K562 (cell line): ENCODE measurements around the gene LAX1. TPM values are rescaled to one million over a fixed set of nuclear protein-coding genes. Genes with fewer than 3 reads are reported as not detected.

Experiments
- ATAC-seq: fragments of 200-7000 bp; cut with Tn5 transposase; 3 replicates; pipeline ENCODE4 v1.9.1; 2020; ENCODE audit warnings: moderate library complexity
- BruUV-seq: library from RNA; stranded (reverse); fragments of 400-500 nt; replicated peaks from 2 replicates; lab custom pipeline; 2021; lab: Mats Ljungman, UMichigan
- CTCF ChIA-PET: fragments of 300-600 bp; formaldehyde crosslinking; extraction: SDS; loops from one replicate; lab custom pipeline; 2021; ENCODE audit warnings: low intra/inter-chr PET ratio; lab: Yijun Ruan, JAX
- POLR2A ChIA-PET: fragments of 300-600, 350-650 bp; sonication (Branson Sonifier 250); formaldehyde crosslinking; extraction: SDS; loops from one replicate; lab custom pipeline; 2021; ENCODE audit warnings: antibody characterized with exemption, inconsistent platforms; lab: Yijun Ruan, JAX
- DNase-seq, 4 experiments: peaks; one replicate each; pipeline versions ENCODE4 v3.0.0 to v3.0.0-alpha.2; 2011 to 2018; ENCODE audit warnings: low spot score in 3 of 4, mixed read lengths in 3 of 4; ENCODE audit errors: extremely low read depth in 1 of 4
- FAIRE-seq: peaks from 2 replicates; lab custom pipeline; 2011; peaks lifted over from hg19 to GRCh38; lab: Jason Lieb, UNC
- H2AFZ ChIP-seq: 2 replicates; pipeline ENCODE4 v1.6.0; 2011; ENCODE audit warnings: low read depth, low read length, control low read depth, inconsistent platforms
- H3K27ac ChIP-seq: fragments of 200-600 bp; 3 replicates; pipeline ENCODE4 v1.8.0; 2011; ENCODE audit warnings: low read depth, mild to moderate bottlenecking, control low read depth, inconsistent platforms, low read length, moderate library complexity, mixed read lengths; ENCODE audit errors: extremely low read depth
- H3K27me3 ChIP-seq, 2 experiments: fragments of 300-600 bp in 1 of 2; 2 replicates in 1 of 2; 3 replicates in 1 of 2; pipeline versions ENCODE4 v1.6.0 to v1.8.0; 2011; ENCODE audit warnings: inconsistent platforms in 2 of 2, low read length in 2 of 2, mild to moderate bottlenecking in 1 of 2, mixed read lengths in 1 of 2, moderate library complexity in 1 of 2; ENCODE audit not compliant: control insufficient read depth in 2 of 2, insufficient read depth in 2 of 2
- H3K36me3 ChIP-seq: fragments of 300-600 bp; 3 replicates; pipeline ENCODE4 v1.8.0; 2011; ENCODE audit warnings: mild to moderate bottlenecking, low read length, inconsistent platforms; ENCODE audit not compliant: control insufficient read depth, insufficient read depth
- H3K4me1 ChIP-seq, 2 experiments: fragments of 200-600 bp in 1 of 2; replicated peaks in 1 of 2; 2 replicates in 1 of 2; 3 replicates in 1 of 2; pipeline versions ENCODE4 v1.5.1 to v1.8.0; 2011; ENCODE audit warnings: inconsistent platforms in 2 of 2, low read length in 2 of 2, mild to moderate bottlenecking in 1 of 2, mixed read lengths in 1 of 2, moderate library complexity in 1 of 2; ENCODE audit not compliant: control insufficient read depth in 2 of 2, insufficient read depth in 2 of 2
- H3K4me2 ChIP-seq: 2 replicates; pipeline ENCODE4 v1.6.1; 2011; ENCODE audit warnings: low read length, control low read depth, inconsistent platforms, mixed read lengths; ENCODE audit not compliant: insufficient read depth
- H3K4me3 ChIP-seq: fragments of 200-600 bp; sonication (generic), shearing (Covaris generic); 2 replicates; pipeline ENCODE4 v1.5.1; 2016; ENCODE audit warnings: control low read depth, inconsistent platforms
- H3K79me2 ChIP-seq: fragments of 200-600 bp; 3 replicates; pipeline ENCODE4 v1.8.0; 2011; ENCODE audit warnings: low read length, inconsistent platforms; ENCODE audit not compliant: control insufficient read depth, insufficient read depth
- H3K9ac ChIP-seq, 2 experiments: 2 replicates each; pipeline versions ENCODE4 v1.6.0 to v1.6.1; 2011; ENCODE audit warnings: low read depth in 2 of 2, low read length in 2 of 2, control low read depth in 1 of 2, inconsistent platforms in 1 of 2, mild to moderate bottlenecking in 1 of 2, mixed read lengths in 1 of 2; ENCODE audit not compliant: insufficient read depth in 1 of 2
- H3K9me1 ChIP-seq: one replicate; pipeline ENCODE4 v1.6.0; 2011; ENCODE audit warnings: inconsistent platforms, mild to moderate bottlenecking, low read length, moderate library complexity; ENCODE audit not compliant: control insufficient read depth, insufficient read depth
- H3K9me3 ChIP-seq: replicated peaks from 2 replicates; pipeline ENCODE4 v1.5.1; 2011; ENCODE audit warnings: low read depth, low read length, inconsistent platforms; ENCODE audit not compliant: control insufficient read depth, insufficient read depth
- H4K20me1 ChIP-seq: replicated peaks from 2 replicates; pipeline ENCODE4 v1.6.1; 2011; ENCODE audit warnings: low read length, inconsistent platforms, mixed read lengths; ENCODE audit not compliant: control insufficient read depth, insufficient read depth
- CEBPB ChIP-seq: fragments of 450-650 bp; IDR thresholded peaks from 2 replicates; pipeline ENCODE4 v1.6.1; 2016; ENCODE audit warnings: missing genetic modification characterization, missing compliant biosample characterization
- DIDO1 ChIP-seq: fragments of 450-650 bp; IDR thresholded peaks from 2 replicates; pipeline ENCODE4 v1.6.1; 2016; ENCODE audit warnings: low read depth, missing biosample characterization, missing genetic modification characterization
- EWSR1 ChIP-seq: fragments of 450-650 bp; IDR thresholded peaks from 2 replicates; pipeline ENCODE4 v1.6.1; 2018; ENCODE audit warnings: borderline replicate concordance, mild to moderate bottlenecking, low read depth, moderate library complexity; ENCODE audit not compliant: partially characterized antibody
- HEY1 ChIP-seq: fragments of 250-450 bp; sonication (Bioruptor Pico); IDR thresholded peaks from 2 replicates; pipeline ENCODE4 v1.5.0; 2020; ENCODE audit warnings: mild to moderate bottlenecking, moderate library complexity, borderline replicate concordance
- HLTF ChIP-seq: fragments of 450-650 bp; IDR thresholded peaks from 2 replicates; pipeline ENCODE4 v1.6.1; 2016
- MGA ChIP-seq: fragments of 450-650 bp; IDR thresholded peaks from 2 replicates; pipeline ENCODE4 v1.6.1; 2016; ENCODE audit warnings: mild to moderate bottlenecking, moderate library complexity
- NR2C1 ChIP-seq, 2 experiments: fragments of 450-650 bp; IDR thresholded peaks; 2 replicates each; pipeline ENCODE4 v1.6.1; 2017; ENCODE audit warnings: mild to moderate bottlenecking in 2 of 2, antibody characterized with exemption in 1 of 2, inconsistent platforms in 1 of 2, missing compliant biosample characterization in 1 of 2, missing genetic modification characterization in 1 of 2
- SMAD4 ChIP-seq: fragments of 250-450 bp; sonication (Bioruptor Pico); conservative IDR thresholded peaks from 2 replicates; pipeline ENCODE4 v1.8.0; 2021; ENCODE audit warnings: inconsistent platforms, mild to moderate bottlenecking, moderate library complexity
- ZNF143 ChIP-seq: sonication (generic); formaldehyde crosslinking; IDR thresholded peaks from 2 replicates; pipeline ENCODE4 v1.9.0; 2022; ENCODE audit warnings: mild to moderate bottlenecking, missing genetic modification reagents
- ZNF395 ChIP-seq: fragments of 200-800 bp; sonication (Bioruptor generic); IDR thresholded peaks from 2 replicates; pipeline ENCODE4 v1.6.1; 2017; ENCODE audit warnings: missing genetic modification characterization, missing compliant biosample characterization
- WGBS: fragments of 100-300 bp; shearing (Covaris generic); methylation state at CpG from one replicate; pipeline ENCODE4 v1.1.6; 2016; ENCODE audit warnings: low coverage, mixed read lengths; ENCODE audit not compliant: insufficient coverage; ENCODE audit errors: missing lambda C conversion rate; 5-methylcytosine and 5-hydroxymethylcytosine counted together
- in situ Hi-C: fragments of 300-500 bp; cut with MboI; formaldehyde crosslinking; loops from 4 replicates; pipeline ENCODE4 v1.15.0; 2018; ENCODE audit warnings: inconsistent platforms, mixed read lengths
- intact Hi-C: fragments of 100-400 bp; cut with micrococcal nuclease; formaldehyde crosslinking; loops from 2 replicates; pipeline ENCODE4 v1.14.2; 2022
- polyA plus RNA-seq, 8 experiments: library from polyadenylated mRNA; depleted of rRNA in 4 of 8; stranded (reverse) in 5 of 8; unstranded in 3 of 8; fragments of >200 nt; fragmentation: Nextera tagmentation in 2 of 8; fragmentation: Illumina TruSeq in 1 of 8; extraction: Ambion mirVana in 2 of 8; extraction: Trizol in 1 of 8; gene quantifications; 2 replicates each; pipeline versions ENCODE4 v1.2.1 to v1.2.3, GENCODE V29; 2011 to 2014; ENCODE audit warnings: inconsistent platforms in 1 of 8, missing spikeins in 1 of 8
- total RNA-seq, 7 experiments: library from RNA; depleted of rRNA in 6 of 7; stranded (reverse); fragments of >200 nt in 6 of 7; fragmentation: Illumina TruSeq in 2 of 7; extraction: Trizol in 2 of 7; gene quantifications; 2 replicates each; pipeline versions ENCODE4 v1.2.1 to v1.2.3, GENCODE V29; 2011 to 2021; ENCODE audit warnings: low replicate concordance in 1 of 7

Gene LAX1
- total and polyA plus RNA-seq, 9 of the 15 experiments (the other 6 are each of a cell fraction or from before 2014, with no cell fraction given), result not detected

GRCh38 chr1:203797216-203797615 lies 32.2 kb downstream of the LAX1 start:
- 58% methylated on average over 2 of the region's 2 CpGs for WGBS
- peak overlapping the region; percentile 99; the same call in 2 of the 3 replicates for H3K27ac ChIP-seq
- ChIA-PET CTCF (no interaction called here), POLR2A (interaction anchor here (0.7 to 2.8 kb wide), 4 partner anchors 10 to 582 kb away, joined by 3 to 17 read pairs (median 8); no protein-coding TSS in a partner anchor)
- peak overlapping the region; percentile 77; the same call in 1 of the 2 replicates for H3K4me3 ChIP-seq
- DNase-seq, result no peak
- H3K9ac ChIP-seq, result peak overlapping the region in 1 of 2 experiments; percentile 94; a peak in 2 of 4 replicates
- H3K36me3 ChIP-seq, result peaks cover 57% of the 10 kb centered on the region
- in situ Hi-C loops (no loop called here), intact Hi-C loops (no loop called here)
- H3K9me3 ChIP-seq, result 0 out of 2 replicates have a peak, but pooled peaks cover 2% of the 10 kb centered on the region
- H3K4me2 ChIP-seq, result peak overlapping the region; percentile 96
- H3K27me3 ChIP-seq, result no peaks in the 10 kb centered on the region
- no peak for FAIRE-seq
- peaks cover 64% of the 10 kb centered on the region for H3K79me2 ChIP-seq
- H3K4me1 ChIP-seq, result peaks cover 2 to 43% of the 10 kb centered on the region in 2 experiments
- no peak for ATAC-seq
- peaks cover 23% of the 10 kb centered on the region for H4K20me1 ChIP-seq
- H2AFZ ChIP-seq, result no peak overlapping the region
- no TSS peak for BruUV-seq
- H3K9me1 ChIP-seq, result peaks cover 7% of the 10 kb centered on the region
- TF ChIP-seq HLTF (no peak), CEBPB (tag) (no peak), MGA (peak; percentile 20; the same call in 1 of the 2 replicates), NR2C1 (IDR thresholded peaks at IDR 0.05) (0 out of 2 replicates have a peak, but pooled peaks have one; percentile 14), NR2C1 (tag; IDR thresholded peaks at IDR 0.05) (no peak), EWSR1 (no peak), ZNF143 (CRISPR knock-in tag) (no peak), ZNF395 (CRISPR knock-in tag) (no peak), HEY1 (CRISPR knock-in tag) (no peak), DIDO1 (no peak), SMAD4 (CRISPR knock-in tag) (no peak)
